Head of caudate nucleus (tissue), 42 donors: ENCODE results near the gene SYTL5.
"Not testable (repeated sequence)": the region's sequence is repeated elsewhere in the genome, so short reads cannot be mapped to it uniquely, and the experiment has no call there.

Experiments
- DNase-seq, 42 donors: peaks; one replicate each; pipeline versions ENCODE4 v3.0.0 to v3.0.0-alpha.2; 2020 to 2021; ENCODE audit warnings: mixed read lengths in 7 of 42
- intact Hi-C: fragments of 100-400 bp; cut with DNase I; formaldehyde crosslinking; loops from one replicate; pipeline ENCODE4 v1.15.0; 2022

Gene SYTL5

GRCh38 chrX:38006291-38006690, at the start of gene SYTL5:
Gene SYTL5, plus strand, starts transcription at chrX:38006553. Its CDS starts 27,337 bp downstream, at chrX:38033890.
- no peak for DNase-seq
- intact Hi-C loops = no loop called here

- intact Hi-C loops = no loop called here
- no peak for DNase-seq
Observed at GRCh38 chrX:37958525-37959211, 47.7 kb upstream of the SYTL5 start.

GRCh38 chrX:37959212-37960021, 46.9 kb upstream of the SYTL5 start:
- no peak for DNase-seq
- intact Hi-C loops = no loop called here

- DNase-seq = no peak
- intact Hi-C loops = no loop called here
Observed at GRCh38 chrX:37961118-37961517, 45.2 kb upstream of the SYTL5 start.

- intact Hi-C loops = no loop called here
- no peak for DNase-seq
Observed at GRCh38 chrX:37967714-37968113, 38.6 kb upstream of the SYTL5 start.

GRCh38 chrX:37975421-37975820, 30.9 kb upstream of the SYTL5 start:
- no peak for DNase-seq
- intact Hi-C loops = no loop called here

GRCh38 chrX:37976153-37976552, 30.2 kb upstream of the SYTL5 start:
- intact Hi-C loops = no loop called here
- no peak for DNase-seq

GRCh38 chrX:37984880-37985279, 21.5 kb upstream of the SYTL5 start:
- intact Hi-C loops = no loop called here
- DNase-seq = no peak

GRCh38 chrX:37986893-37987292, 19.5 kb upstream of the SYTL5 start:
- DNase-seq = no peak
- intact Hi-C loops = no loop called here

- intact Hi-C loops = no loop called here
- no peak for DNase-seq
Observed at GRCh38 chrX:37989304-37989703, 17.0 kb upstream of the SYTL5 start.

- DNase-seq, intact Hi-C loops: not testable (repeated sequence)
Observed at GRCh38 chrX:37991303-37991702, 15.1 kb upstream of the SYTL5 start.

- no peak for DNase-seq
- intact Hi-C loops = no loop called here
Observed at GRCh38 chrX:37993176-37993575, 13.2 kb upstream of the SYTL5 start.

- DNase-seq = peak in 1 of 42 donors; percentile 2
- intact Hi-C loops = no loop called here
Observed at GRCh38 chrX:37993837-37994619, 12.3 kb upstream of the SYTL5 start.

- intact Hi-C loops = no loop called here
- no peak for DNase-seq
Observed at GRCh38 chrX:37995428-37995827, 10.9 kb upstream of the SYTL5 start.

- DNase-seq = no peak
- intact Hi-C loops = no loop called here
Observed at GRCh38 chrX:37997096-37997495, 9.3 kb upstream of the SYTL5 start.

- no peak for DNase-seq
- intact Hi-C loops = no loop called here
Observed at GRCh38 chrX:37998586-37999262, 7.6 kb upstream of the SYTL5 start.

- intact Hi-C loops = no loop called here
Observed at GRCh38 chrX:38000706-38001105, 5.6 kb upstream of the SYTL5 start.

GRCh38 chrX:38004046-38004445, 2.3 kb upstream of the SYTL5 start:
- intact Hi-C loops = no loop called here
- DNase-seq = no peak

More at GRCh38 chrX:38000706-38001105, 5.6 kb upstream of the SYTL5 start:
- DNase-seq = no peak

- DNase-seq = no peak
- intact Hi-C loops = no loop called here
Observed at GRCh38 chrX:38006778-38007177, 425 bp downstream of the SYTL5 start.
